Measurements from ENCODE around the gene PIGK.
"Not testable (repeated sequence)": the region's sequence is repeated elsewhere in the genome, so short reads cannot be mapped to it uniquely, and the experiment has no call there.

Gene PIGK

GRCh38 chr1:77193951-77194350, 25.3 kb downstream of the PIGK start:
- no peak for DNase-seq (ENCODE audit: low read depth in 2 of 2)

GRCh38 chr1:77188770-77189169, 30.5 kb downstream of the PIGK start:
- DNase-seq (ENCODE audit: low read depth in 2 of 2), result no peak

- DNase-seq (ENCODE audit: low read depth in 2 of 2), result not testable (repeated sequence)
Measured at GRCh38 chr1:77186907-77187306, 32.3 kb downstream of the PIGK start.

- DNase-seq (ENCODE audit: low read depth in 2 of 2), result no peak
Measured at GRCh38 chr1:77182083-77182482, 37.1 kb downstream of the PIGK start.

GRCh38 chr1:77179632-77180031, 39.6 kb downstream of the PIGK start:
- no peak for DNase-seq (ENCODE audit: low read depth in 2 of 2)

GRCh38 chr1:77175230-77175844, 43.9 kb downstream of the PIGK start:
- no peak for DNase-seq (ENCODE audit: low read depth in 2 of 2)

- no peak for DNase-seq (ENCODE audit: low read depth in 2 of 2)
Measured at GRCh38 chr1:77170687-77171086, 48.5 kb downstream of the PIGK start.

- DNase-seq (ENCODE audit: low read depth in 2 of 2), result no peak
Measured at GRCh38 chr1:77168358-77168757, 50.9 kb downstream of the PIGK start.

- no peak for DNase-seq (ENCODE audit: low read depth in 2 of 2)
Measured at GRCh38 chr1:77164434-77164944, 54.7 kb downstream of the PIGK start.

- DNase-seq (ENCODE audit: low read depth in 2 of 2), result not testable (repeated sequence)
Measured at GRCh38 chr1:77159706-77160105, 59.5 kb downstream of the PIGK start.

GRCh38 chr1:77156214-77156613, 63.0 kb downstream of the PIGK start:
- DNase-seq (ENCODE audit: low read depth in 2 of 2), result no peak

- DNase-seq (ENCODE audit: low read depth in 2 of 2), result no peak
Measured at GRCh38 chr1:77146270-77146669, 73.0 kb downstream of the PIGK start.

GRCh38 chr1:77143529-77144121, 75.6 kb downstream of the PIGK start:
- no peak for DNase-seq (ENCODE audit: low read depth in 2 of 2)

GRCh38 chr1:77139389-77139788, 79.8 kb downstream of the PIGK start:
- DNase-seq (ENCODE audit: low read depth in 2 of 2), result no peak

- no peak for DNase-seq (ENCODE audit: low read depth in 2 of 2)
Measured at GRCh38 chr1:77134359-77134758, 84.9 kb downstream of the PIGK start.

- no peak for DNase-seq (ENCODE audit: low read depth in 2 of 2)
Measured at GRCh38 chr1:77133731-77134358, 85.4 kb downstream of the PIGK start.

GRCh38 chr1:77126307-77126706, 92.9 kb downstream of the PIGK start:
- no peak for DNase-seq (ENCODE audit: low read depth in 2 of 2)

- DNase-seq (ENCODE audit: low read depth in 2 of 2), result no peak
Measured at GRCh38 chr1:77121503-77121902, 97.7 kb downstream of the PIGK start.

- DNase-seq (ENCODE audit: low read depth in 2 of 2), result no peak
Measured at GRCh38 chr1:77120950-77121349, 98.3 kb downstream of the PIGK start.

- DNase-seq (ENCODE audit: low read depth in 2 of 2), result no peak
Measured at GRCh38 chr1:77118712-77119111, 100.5 kb downstream of the PIGK start.

GRCh38 chr1:77104672-77105071, 114.6 kb downstream of the PIGK start:
- DNase-seq (ENCODE audit: low read depth in 2 of 2), result no peak

- DNase-seq (ENCODE audit: low read depth in 2 of 2), result no peak
Measured at GRCh38 chr1:77103486-77103885, 115.7 kb downstream of the PIGK start.

GRCh38 chr1:77100875-77101274, 118.4 kb downstream of the PIGK start:
- DNase-seq (ENCODE audit: low read depth in 2 of 2), result no peak

Measured in stimulated activated CD4-positive, alpha-beta T cell treated with anti-CD3 and anti-CD28 coated beads, Interleukin-1b, Interleukin-23, amount 100 ng/mL, for 1 hour (primary cell).